Astrocyte of the spinal cord (primary cell): ENCODE results near the gene LDLRAD4.

Experiments used
- DNase-seq: peaks from one replicate; pipeline ENCODE4 v3.0.0; 2011; ENCODE audit warnings: low read depth, low spot score
- H3K4me3 ChIP-seq: 2 replicates; pipeline ENCODE4 v1.5.1; 2011; ENCODE audit warnings: low read depth, mild to moderate bottlenecking, low read length, moderate library complexity
- CTCF ChIP-seq: IDR thresholded peaks from 2 replicates; pipeline ENCODE4 v1.5.1; 2012; ENCODE audit warnings: low read depth, mild to moderate bottlenecking, low read length, inconsistent platforms
- in situ Hi-C: cut with HindIII; loops from 2 replicates; pipeline ENCODE4 v1.10.0; 2017; ENCODE audit warnings: low sequenced_read_pairs

Gene LDLRAD4

GRCh38 chr18:13434854-13435253 is 216.3 kb downstream of the LDLRAD4 start:
- no peak for TF ChIP-seq CTCF
- DNase-seq, result no peak
- no peak overlapping the region for H3K4me3 ChIP-seq
- in situ Hi-C loops, result no loop called here

GRCh38 chr18:13435586-13436333 is 217.2 kb downstream of the LDLRAD4 start:
- no peak for TF ChIP-seq CTCF
- in situ Hi-C loops, result no loop called here
- peak; percentile 70 for DNase-seq
- no peak overlapping the region for H3K4me3 ChIP-seq

- DNase-seq, result no peak
- no peak for TF ChIP-seq CTCF
- in situ Hi-C loops, result no loop called here
- no peak overlapping the region for H3K4me3 ChIP-seq
These were observed 218.0 kb downstream of the LDLRAD4 start for GRCh38 chr18:13436576-13436975.

- DNase-seq, result no peak
- in situ Hi-C loops, result no loop called here
- no peak for TF ChIP-seq CTCF
- H3K4me3 ChIP-seq, result no peak overlapping the region
These were observed 218.5 kb downstream of the LDLRAD4 start for GRCh38 chr18:13437034-13437433.

- no peak for DNase-seq
- in situ Hi-C loops, result no loop called here
- no peak overlapping the region for H3K4me3 ChIP-seq
- TF ChIP-seq CTCF, result no peak
These were observed 219.4 kb downstream of the LDLRAD4 start for GRCh38 chr18:13437796-13438506.

GRCh38 chr18:13438507-13439056 is 220.0 kb downstream of the LDLRAD4 start:
- no peak overlapping the region for H3K4me3 ChIP-seq
- no peak for DNase-seq
- in situ Hi-C loops, result no loop called here

More at GRCh38 chr18:13438507-13439056, 220.0 kb downstream of the LDLRAD4 start:
- no peak for TF ChIP-seq CTCF
